ENCODE measurements around the gene MBNL1. TPM values are rescaled to one million over a fixed set of nuclear protein-coding genes. Genes with fewer than 3 reads are reported as not detected.

MBNL1 gene
- total and polyA plus RNA-seq, 2 of the 13 experiments (the other 11 are each of a cell fraction or from before 2014, with no cell fraction given), result 27.1 to 55.4 TPM

DNA sequence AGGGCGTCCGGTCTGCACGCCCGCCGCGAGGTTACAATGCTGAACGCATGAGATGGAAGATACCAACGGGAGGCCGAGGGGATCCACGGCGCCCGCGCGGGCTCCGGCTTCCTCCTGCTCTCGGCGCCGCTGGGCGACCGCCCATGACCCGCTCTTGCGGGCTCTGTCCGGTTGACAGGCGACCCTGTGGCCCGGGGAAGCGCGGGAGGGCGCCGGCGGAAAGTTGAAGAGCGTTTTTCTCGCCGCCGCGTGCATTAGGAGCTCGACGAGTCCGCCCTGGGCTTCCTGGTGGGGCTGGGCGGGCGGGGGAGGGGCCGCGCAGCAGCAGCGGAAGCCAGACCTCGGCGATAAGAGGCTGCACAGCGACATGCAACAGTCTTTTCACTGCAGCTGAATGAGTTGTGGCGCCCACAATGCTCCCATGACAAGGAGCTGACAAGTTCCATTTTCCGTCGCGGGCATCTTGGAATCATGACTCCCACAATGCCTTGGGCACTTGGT lies at the start of gene MBNL1 (continued):
- TF ChIP-seq HIVEP1 (CRISPR knock-in tag; IDR thresholded peaks at IDR 0.05), result no peak; the same call in none of the 2 replicates
- peak; percentile 62; the same call in 1 of the 2 replicates for TF ChIP-seq ZNF263 (CRISPR knock-in tag; IDR thresholded peaks at IDR 0.05)
- no peak for TF ChIP-seq SETDB1 (CRISPR knock-in tag; IDR thresholded peaks at IDR 0.05; ENCODE audit: borderline replicate concordance)
- peak; percentile 83; the same call in 1 of the 2 replicates for TF ChIP-seq CAMTA2 (CRISPR knock-in tag; IDR thresholded peaks at IDR 0.05; ENCODE audit: borderline replicate concordance)
- TF ChIP-seq ZNF652 (CRISPR knock-in tag; IDR thresholded peaks at IDR 0.05; ENCODE audit: borderline replicate concordance, low read depth), result no peak
- peak; percentile 73; the same call in 1 of the 2 replicates for TF ChIP-seq ZFP37 (CRISPR knock-in tag; IDR thresholded peaks at IDR 0.05; ENCODE audit: borderline replicate concordance)
- no peak for TF ChIP-seq KDM1A (CRISPR knock-in tag; IDR thresholded peaks at IDR 0.05)
- TF ChIP-seq GTF2F1 (IDR thresholded peaks at IDR 0.05; ENCODE audit: low read length), result 0 out of 2 replicates have a peak, but pooled peaks have one; percentile 58
- peak; percentile 30; the same call in 1 of the 2 replicates for TF ChIP-seq THAP7 (CRISPR knock-in tag; IDR thresholded peaks at IDR 0.05)
- TF ChIP-seq, protein P1, sequence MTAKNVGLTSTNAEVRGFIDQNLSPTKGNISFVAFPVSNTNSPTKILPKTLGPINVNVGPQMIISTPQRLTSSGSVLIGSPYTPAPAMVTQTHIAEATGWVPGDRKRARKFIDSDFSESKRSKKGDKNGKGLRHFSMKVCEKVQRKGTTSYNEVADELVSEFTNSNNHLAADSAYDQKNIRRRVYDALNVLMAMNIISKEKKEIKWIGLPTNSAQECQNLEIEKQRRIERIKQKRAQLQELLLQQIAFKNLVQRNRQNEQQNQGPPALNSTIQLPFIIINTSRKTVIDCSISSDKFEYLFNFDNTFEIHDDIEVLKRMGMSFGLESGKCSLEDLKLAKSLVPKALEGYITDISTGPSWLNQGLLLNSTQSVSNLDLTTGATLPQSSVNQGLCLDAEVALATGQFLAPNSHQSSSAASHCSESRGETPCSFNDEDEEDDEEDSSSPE (CRISPR knock-in tag; IDR thresholded peaks at IDR 0.05), result peak; percentile 86
- TF ChIP-seq HNF1B (CRISPR knock-in tag; IDR thresholded peaks at IDR 0.05), result no peak
- no peak for TF ChIP-seq MATR3 (CRISPR knock-in tag; IDR thresholded peaks at IDR 0.05)
- no peak; the same call in 1 of the 2 replicates for TF ChIP-seq RXRB (CRISPR knock-in tag; IDR thresholded peaks at IDR 0.05; ENCODE audit: borderline replicate concordance)
- TF ChIP-seq RFX5 (IDR thresholded peaks at IDR 0.05; ENCODE audit: low read depth, low read length), result no peak
- TF ChIP-seq, protein P2, sequence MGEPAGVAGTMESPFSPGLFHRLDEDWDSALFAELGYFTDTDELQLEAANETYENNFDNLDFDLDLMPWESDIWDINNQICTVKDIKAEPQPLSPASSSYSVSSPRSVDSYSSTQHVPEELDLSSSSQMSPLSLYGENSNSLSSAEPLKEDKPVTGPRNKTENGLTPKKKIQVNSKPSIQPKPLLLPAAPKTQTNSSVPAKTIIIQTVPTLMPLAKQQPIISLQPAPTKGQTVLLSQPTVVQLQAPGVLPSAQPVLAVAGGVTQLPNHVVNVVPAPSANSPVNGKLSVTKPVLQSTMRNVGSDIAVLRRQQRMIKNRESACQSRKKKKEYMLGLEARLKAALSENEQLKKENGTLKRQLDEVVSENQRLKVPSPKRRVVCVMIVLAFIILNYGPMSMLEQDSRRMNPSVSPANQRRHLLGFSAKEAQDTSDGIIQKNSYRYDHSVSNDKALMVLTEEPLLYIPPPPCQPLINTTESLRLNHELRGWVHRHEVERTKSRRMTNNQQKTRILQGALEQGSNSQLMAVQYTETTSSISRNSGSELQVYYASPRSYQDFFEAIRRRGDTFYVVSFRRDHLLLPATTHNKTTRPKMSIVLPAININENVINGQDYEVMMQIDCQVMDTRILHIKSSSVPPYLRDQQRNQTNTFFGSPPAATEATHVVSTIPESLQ (CRISPR knock-in tag; conservative IDR thresholded peaks at IDR 0.05), result no peak
- TF ChIP-seq, protein P3, sequence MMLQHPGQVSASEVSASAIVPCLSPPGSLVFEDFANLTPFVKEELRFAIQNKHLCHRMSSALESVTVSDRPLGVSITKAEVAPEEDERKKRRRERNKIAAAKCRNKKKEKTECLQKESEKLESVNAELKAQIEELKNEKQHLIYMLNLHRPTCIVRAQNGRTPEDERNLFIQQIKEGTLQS (CRISPR knock-in tag; IDR thresholded peaks at IDR 0.05), result no peak
- no peak for TF ChIP-seq HCFC1 (IDR thresholded peaks at IDR 0.05; ENCODE audit: low read depth, low read length)
- TF ChIP-seq RARA (CRISPR knock-in tag; IDR thresholded peaks at IDR 0.05), result peak; percentile 2; the same call in 1 of the 2 replicates
- peak; percentile 78; the same call in 1 of the 2 replicates for TF ChIP-seq ZNF598 (CRISPR knock-in tag; IDR thresholded peaks at IDR 0.05; ENCODE audit: borderline replicate concordance)
- no peak for TF ChIP-seq ZNF562 (CRISPR knock-in tag; IDR thresholded peaks at IDR 0.05; ENCODE audit: borderline replicate concordance)
- no peak for TF ChIP-seq EZH2 (conservative IDR thresholded peaks at IDR 0.05; ENCODE audit: low read depth, low read length)
